Prostate gland (tissue), 2 donors: Measurements from ENCODE around the gene GIPC1.

ENCODE experiments used
- CTCF ChIP-seq, 4 experiments: fragments of 200-600 bp in 2 of 4; fragments of 450-650 bp in 2 of 4; sonication (generic) in 2 of 4; IDR thresholded peaks; 1 replicate in 3 of 4; 2 replicates in 1 of 4; pipeline ENCODE4 v1.5.1; 2016 to 2019; ENCODE audit warnings: antibody characterized with exemption in 4 of 4, mild to moderate bottlenecking in 2 of 4, moderate library complexity in 2 of 4
- POLR2A ChIP-seq: fragments of 450-650 bp; IDR thresholded peaks from one replicate; pipeline ENCODE4 v1.6.1; 2016; ENCODE audit warnings: antibody characterized with exemption, mild to moderate bottlenecking

GRCh38 chr19:14428882-14429416, 67.0 kb downstream of the GIPC1 start:
- TF ChIP-seq CTCF (IDR thresholded peaks at IDR 0.05) (no peak), POLR2A (no peak)
